Measurements from ENCODE around the gene TTN. TPM values are rescaled to one million over a fixed set of nuclear protein-coding genes. Genes with fewer than 3 reads are reported as not detected.

TTN gene
- total and polyA plus RNA-seq, 2 experiments from 2014 or later: 12.5 to 15.7 TPM

DNA sequence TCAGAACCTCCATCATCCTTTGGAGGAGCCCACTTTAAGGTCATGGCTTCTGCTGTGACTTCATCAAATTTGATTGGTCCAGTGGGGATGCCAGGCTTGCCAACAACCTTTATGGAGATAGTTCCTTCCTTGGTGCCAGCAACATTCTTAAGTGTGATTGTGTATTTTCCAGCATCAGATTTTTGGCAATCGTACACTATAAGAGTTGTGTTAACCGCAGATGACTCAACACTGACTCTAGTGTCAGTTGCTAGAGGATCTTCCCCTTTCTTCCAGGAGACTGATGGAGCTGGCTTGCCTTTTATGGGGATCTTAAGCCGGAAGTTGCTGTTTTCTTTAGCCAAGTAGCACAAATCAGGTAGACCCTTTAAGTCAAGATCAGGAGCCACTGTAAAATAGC is 228.2 kb downstream of the TTN start:
- Histone ChIP-seq H3K27me3 (ENCODE audit: insufficient read depth) (no peaks in the 10 kb centered on the region), H3K4me1 (ENCODE audit: insufficient read depth) (no peaks in the 10 kb centered on the region), H3K4me3 (no peak overlapping the region), H3K9me2 (ENCODE audit: insufficient read depth) (0 out of 2 replicates have a peak, but pooled peaks cover 6% of the 10 kb centered on the region), H3K36me3 (ENCODE audit: insufficient read depth) (peaks cover 13% of the 10 kb centered on the region), H4K20me1 (replicated peaks; ENCODE audit: insufficient read depth) (no peaks in the 10 kb centered on the region), H3K27ac (ENCODE audit: low read depth) (no peak overlapping the region), H3F3A (replicated peaks; ENCODE audit: low read depth) (no peaks in the 10 kb centered on the region), H3K79me2 (replicated peaks; ENCODE audit: insufficient read depth) (no peaks in the 10 kb centered on the region), H2AFZ (no peak overlapping the region), H3K4me2 (no peak overlapping the region)
- no peak for TF ChIP-seq STAT1 (IDR thresholded peaks at IDR 0.05; ENCODE audit: unreplicated experiment)
- TF ChIP-seq NANOG (IDR thresholded peaks at IDR 0.05; ENCODE audit: borderline replicate concordance): no peak
- TF ChIP-seq ZNF114 (CRISPR knock-in tag; IDR thresholded peaks at IDR 0.05): no peak
- no peak for TF ChIP-seq EZH2 (IDR thresholded peaks at IDR 0.05; ENCODE audit: low read depth, unreplicated experiment)
- no peak for TF ChIP-seq EZH2phosphoT487 (IDR thresholded peaks at IDR 0.05; ENCODE audit: unreplicated experiment)
- TF ChIP-seq, protein P1, sequence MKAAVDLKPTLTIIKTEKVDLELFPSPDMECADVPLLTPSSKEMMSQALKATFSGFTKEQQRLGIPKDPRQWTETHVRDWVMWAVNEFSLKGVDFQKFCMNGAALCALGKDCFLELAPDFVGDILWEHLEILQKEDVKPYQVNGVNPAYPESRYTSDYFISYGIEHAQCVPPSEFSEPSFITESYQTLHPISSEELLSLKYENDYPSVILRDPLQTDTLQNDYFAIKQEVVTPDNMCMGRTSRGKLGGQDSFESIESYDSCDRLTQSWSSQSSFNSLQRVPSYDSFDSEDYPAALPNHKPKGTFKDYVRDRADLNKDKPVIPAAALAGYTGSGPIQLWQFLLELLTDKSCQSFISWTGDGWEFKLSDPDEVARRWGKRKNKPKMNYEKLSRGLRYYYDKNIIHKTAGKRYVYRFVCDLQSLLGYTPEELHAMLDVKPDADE (IDR thresholded peaks at IDR 0.05): no peak
- TF ChIP-seq, protein P2, sequence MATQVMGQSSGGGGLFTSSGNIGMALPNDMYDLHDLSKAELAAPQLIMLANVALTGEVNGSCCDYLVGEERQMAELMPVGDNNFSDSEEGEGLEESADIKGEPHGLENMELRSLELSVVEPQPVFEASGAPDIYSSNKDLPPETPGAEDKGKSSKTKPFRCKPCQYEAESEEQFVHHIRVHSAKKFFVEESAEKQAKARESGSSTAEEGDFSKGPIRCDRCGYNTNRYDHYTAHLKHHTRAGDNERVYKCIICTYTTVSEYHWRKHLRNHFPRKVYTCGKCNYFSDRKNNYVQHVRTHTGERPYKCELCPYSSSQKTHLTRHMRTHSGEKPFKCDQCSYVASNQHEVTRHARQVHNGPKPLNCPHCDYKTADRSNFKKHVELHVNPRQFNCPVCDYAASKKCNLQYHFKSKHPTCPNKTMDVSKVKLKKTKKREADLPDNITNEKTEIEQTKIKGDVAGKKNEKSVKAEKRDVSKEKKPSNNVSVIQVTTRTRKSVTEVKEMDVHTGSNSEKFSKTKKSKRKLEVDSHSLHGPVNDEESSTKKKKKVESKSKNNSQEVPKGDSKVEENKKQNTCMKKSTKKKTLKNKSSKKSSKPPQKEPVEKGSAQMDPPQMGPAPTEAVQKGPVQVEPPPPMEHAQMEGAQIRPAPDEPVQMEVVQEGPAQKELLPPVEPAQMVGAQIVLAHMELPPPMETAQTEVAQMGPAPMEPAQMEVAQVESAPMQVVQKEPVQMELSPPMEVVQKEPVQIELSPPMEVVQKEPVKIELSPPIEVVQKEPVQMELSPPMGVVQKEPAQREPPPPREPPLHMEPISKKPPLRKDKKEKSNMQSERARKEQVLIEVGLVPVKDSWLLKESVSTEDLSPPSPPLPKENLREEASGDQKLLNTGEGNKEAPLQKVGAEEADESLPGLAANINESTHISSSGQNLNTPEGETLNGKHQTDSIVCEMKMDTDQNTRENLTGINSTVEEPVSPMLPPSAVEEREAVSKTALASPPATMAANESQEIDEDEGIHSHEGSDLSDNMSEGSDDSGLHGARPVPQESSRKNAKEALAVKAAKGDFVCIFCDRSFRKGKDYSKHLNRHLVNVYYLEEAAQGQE (IDR thresholded peaks at IDR 0.05; ENCODE audit: unreplicated experiment): no peak
- no peak for TF ChIP-seq POLR2AphosphoS5 (IDR thresholded peaks at IDR 0.05; ENCODE audit: low read depth)
- DNase-seq (ENCODE audit: low spot score) (no peak), ATAC-seq (no peak)
- Mint-ChIP-seq H3K36me3 (ENCODE audit: low read depth) (peaks cover 26% of the 10 kb centered on the region; the same call in 2 of the 3 replicates), H3K27ac (no peak overlapping the region), H3K4me3 (no peak overlapping the region), H3K27me3 (ENCODE audit: insufficient read depth, low read depth, poor library complexity) (no peaks in the 10 kb centered on the region), H3K9me3 (no peaks in the 10 kb centered on the region), H3K4me1 (no peaks in the 10 kb centered on the region)

DNA sequence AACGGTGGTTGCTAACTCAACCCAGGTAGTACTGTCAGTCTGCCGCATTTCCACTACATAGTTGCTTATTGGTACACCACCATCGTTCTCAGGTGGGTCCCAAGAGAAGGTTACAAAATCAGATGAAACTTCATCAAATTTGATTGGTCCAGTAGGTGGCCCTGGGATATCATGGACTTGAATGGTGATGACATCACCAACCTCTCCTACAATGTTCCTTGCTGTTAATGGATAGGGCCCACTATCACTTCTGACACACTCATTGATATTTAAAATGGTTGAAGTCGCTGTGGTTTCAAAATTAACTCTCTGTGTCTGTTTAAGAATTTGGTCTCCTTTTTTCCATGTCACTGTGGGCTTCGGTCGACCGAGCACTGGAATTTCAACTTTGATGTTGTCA is 232.4 kb downstream of the TTN start:
- Histone ChIP-seq H2AFZ (no peak overlapping the region), H3F3A (replicated peaks; ENCODE audit: low read depth) (no peaks in the 10 kb centered on the region), H3K4me3 (no peak overlapping the region), H3K36me3 (ENCODE audit: insufficient read depth) (peaks cover 13% of the 10 kb centered on the region), H3K4me1 (ENCODE audit: insufficient read depth) (no peaks in the 10 kb centered on the region), H4K20me1 (replicated peaks; ENCODE audit: insufficient read depth) (no peaks in the 10 kb centered on the region), H3K27ac (ENCODE audit: low read depth) (no peak overlapping the region), H3K27me3 (ENCODE audit: insufficient read depth) (no peaks in the 10 kb centered on the region), H3K9me2 (ENCODE audit: insufficient read depth) (peaks cover 16% of the 10 kb centered on the region; the same call in 1 of the 2 replicates), H3K79me2 (replicated peaks; ENCODE audit: insufficient read depth) (no peaks in the 10 kb centered on the region), H3K4me2 (no peak overlapping the region)
- Mint-ChIP-seq H3K4me3 (no peak overlapping the region), H3K36me3 (ENCODE audit: low read depth) (peaks cover 59% of the 10 kb centered on the region), H3K9me3 (no peaks in the 10 kb centered on the region), H3K4me1 (no peaks in the 10 kb centered on the region), H3K27ac (no peak overlapping the region), H3K27me3 (ENCODE audit: insufficient read depth, low read depth, poor library complexity) (no peaks in the 10 kb centered on the region)
- ATAC-seq (no peak), DNase-seq (ENCODE audit: low spot score) (no peak)
- TF ChIP-seq STAT1 (IDR thresholded peaks at IDR 0.05; ENCODE audit: unreplicated experiment): no peak
- no peak for TF ChIP-seq POLR2AphosphoS5 (IDR thresholded peaks at IDR 0.05; ENCODE audit: low read depth)
